ENCODE measurements around the gene EIPR1.

Gene EIPR1

GRCh38 chr2:3355951-3356569, 21.6 kb downstream of the EIPR1 start:
- DNase-seq = no peak

DNA sequence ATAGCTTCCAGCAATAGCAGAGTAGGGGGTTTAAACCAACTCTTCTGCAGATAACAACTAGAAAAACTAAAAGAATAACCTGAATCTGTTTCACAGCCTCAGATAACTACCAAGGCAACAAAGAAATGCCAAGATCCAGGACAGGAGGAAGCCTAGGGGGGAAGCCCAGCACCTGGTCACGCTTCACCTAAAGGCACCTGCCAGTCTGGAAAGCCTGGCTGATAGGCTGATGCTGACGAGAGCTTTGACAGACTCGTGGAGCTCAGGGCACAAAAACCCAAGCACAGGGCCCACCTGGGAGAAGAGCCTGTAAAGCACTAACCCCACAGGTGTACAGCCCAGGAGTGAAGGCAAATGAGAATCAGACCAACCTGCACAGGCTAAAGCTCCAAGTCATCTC, 22.6 kb downstream of the EIPR1 start:
- DNase-seq = no peak

- no peak for DNase-seq
Measured at GRCh38 chr2:3349211-3349693, 28.4 kb downstream of the EIPR1 start.

- DNase-seq = peak; percentile 35
Measured at GRCh38 chr2:3348767-3349166, 28.9 kb downstream of the EIPR1 start.

DNA sequence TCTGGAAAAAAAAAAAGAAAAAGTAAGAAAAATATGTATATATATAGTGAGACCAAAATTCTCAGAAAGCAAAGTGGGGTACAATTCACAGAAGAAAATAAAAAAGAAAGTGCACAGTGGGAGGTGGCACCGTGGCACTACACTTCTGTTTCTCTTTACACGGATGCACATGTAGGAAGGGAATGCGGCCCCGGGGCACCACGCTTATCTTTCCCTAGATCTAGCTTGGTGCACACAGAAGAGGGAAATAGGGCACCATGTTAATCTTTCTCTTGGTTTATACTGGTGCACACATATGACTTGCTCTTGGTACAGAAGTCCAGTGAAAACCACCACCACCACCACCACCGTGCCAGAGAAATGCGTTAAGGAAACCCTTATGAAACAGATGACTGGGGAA, 32.0 kb downstream of the EIPR1 start:
- no peak for DNase-seq

GRCh38 chr2:3344897-3345296, 32.7 kb downstream of the EIPR1 start:
- DNase-seq = peak; percentile 29

- DNase-seq = no peak
Measured at GRCh38 chr2:3343012-3343411, 34.6 kb downstream of the EIPR1 start.

DNA sequence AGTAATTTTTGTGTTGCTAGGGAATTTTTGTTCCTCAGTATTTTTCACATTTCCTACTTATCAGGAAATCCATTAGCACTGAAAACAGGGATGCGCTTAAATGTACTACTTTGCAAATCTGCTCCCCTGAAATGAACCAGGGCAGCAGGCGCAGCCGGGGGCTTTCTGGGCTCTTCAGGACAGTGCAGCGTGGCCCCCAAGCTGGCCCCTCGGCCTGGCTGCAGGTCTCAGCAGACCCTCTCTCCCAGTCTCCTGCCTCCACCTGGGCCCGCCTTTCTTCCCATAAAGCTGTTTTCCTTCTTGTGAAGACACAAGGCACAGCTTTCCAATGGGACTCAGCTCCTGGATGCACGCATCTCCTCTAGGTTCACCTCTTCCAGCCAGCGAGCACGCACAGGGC, 35.3 kb downstream of the EIPR1 start:
- no peak for DNase-seq

DNA sequence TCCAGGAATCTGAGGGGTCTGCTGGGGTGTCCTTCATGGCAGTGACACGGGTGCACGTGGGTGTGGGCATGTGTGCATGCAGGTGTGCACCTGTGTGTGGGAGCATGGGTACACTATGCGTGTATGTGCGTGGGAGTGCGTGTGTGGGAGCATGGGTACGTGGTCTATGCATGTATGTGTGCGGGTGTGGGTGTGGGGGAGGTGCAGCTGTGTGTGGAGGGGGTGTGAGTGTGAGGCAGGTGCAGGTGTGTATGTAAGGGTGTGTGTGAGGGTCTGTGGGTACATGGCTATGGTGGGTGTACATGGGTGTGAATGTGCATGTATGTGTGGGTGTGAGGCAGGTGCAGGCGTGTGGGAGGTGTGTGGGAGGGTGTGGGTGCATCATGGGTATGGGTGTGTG, 36.3 kb downstream of the EIPR1 start:
- DNase-seq = no peak

GRCh38 chr2:3340144-3340543, 37.5 kb downstream of the EIPR1 start:
- no peak for DNase-seq

DNA sequence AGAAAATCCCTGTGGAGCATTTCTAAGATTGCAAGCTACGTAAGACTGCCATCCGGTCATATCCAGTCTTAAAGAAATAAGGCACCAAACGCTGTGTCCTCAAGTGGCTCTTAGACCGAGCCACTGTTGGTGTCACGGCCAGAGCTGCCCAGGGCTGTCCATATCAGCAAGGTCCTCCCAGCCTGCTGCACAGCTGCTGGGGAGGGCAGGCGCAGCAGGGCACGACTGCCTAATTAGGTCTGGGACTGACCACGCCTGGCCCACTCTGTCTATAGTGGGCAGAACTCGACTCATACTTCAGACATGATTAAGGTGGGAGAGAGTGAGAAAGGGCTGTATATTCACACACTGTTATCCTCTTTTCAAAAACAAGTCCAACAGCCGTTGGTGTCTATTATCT, 39.3 kb downstream of the EIPR1 start:
- no peak for DNase-seq

GRCh38 chr2:3336844-3337243, 40.8 kb downstream of the EIPR1 start:
- DNase-seq = no peak

GRCh38 chr2:3334392-3335345, 42.9 kb downstream of the EIPR1 start:
- no peak for DNase-seq

DNA sequence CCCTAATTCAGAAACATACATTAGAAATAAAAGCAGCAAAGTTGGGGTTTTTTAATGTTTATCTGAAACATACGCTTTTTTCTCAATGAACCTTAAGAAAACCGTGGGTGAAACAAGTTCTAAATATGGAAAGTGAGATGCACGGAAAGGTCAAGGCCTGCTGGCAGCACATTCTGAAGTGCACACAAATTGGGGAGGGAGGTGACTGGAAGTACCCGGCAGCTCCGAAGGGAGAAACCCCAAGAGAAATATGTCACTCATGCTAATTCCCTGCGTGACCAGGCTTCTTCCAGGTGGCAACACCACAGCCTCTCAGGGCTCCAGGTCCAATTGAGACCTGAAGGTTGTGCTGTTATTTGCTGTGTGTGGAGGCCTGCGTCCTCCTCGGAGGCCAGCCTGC, 45.5 kb downstream of the EIPR1 start:
- no peak for DNase-seq

DNA sequence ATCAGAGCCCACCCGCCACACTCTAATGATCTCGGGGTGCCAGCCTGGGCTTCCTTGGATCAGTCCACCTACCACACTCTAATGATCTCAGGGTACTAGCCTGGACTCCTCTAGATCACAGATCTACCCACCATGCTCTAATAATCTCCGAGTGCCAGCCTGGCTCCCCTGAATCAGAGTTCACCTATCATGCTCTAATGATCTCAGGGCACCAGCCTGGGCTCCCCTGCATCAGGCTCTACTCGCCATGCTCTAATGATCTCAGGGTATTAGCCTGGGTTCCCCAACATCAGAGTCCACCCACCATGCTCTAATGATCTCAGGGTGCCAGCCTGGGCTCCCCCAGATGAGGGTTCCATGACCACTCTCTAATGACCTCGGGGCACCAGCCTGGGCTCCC, 48.1 kb downstream of the EIPR1 start:
- DNase-seq = no peak

DNA sequence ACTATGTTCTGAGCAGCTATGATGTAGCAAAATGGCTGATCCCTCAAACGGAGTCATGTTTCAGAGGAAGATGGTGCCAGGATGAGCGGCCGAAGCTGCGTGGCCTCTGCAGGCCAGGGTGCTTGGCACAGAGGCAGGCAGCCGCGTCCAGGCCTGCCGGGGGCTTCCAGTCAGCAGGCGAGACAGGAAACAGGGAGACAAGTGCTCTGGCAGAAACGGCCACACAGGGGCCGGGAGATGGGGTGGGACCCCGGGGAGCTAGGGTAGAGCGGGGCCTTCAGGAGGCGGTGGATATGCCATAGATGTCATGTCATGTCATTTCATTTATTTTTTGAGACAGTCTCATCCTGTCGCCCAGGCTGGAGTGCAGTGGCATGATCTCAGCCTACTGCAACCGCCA, 50.7 kb downstream of the EIPR1 start:
- no peak for DNase-seq

DNA sequence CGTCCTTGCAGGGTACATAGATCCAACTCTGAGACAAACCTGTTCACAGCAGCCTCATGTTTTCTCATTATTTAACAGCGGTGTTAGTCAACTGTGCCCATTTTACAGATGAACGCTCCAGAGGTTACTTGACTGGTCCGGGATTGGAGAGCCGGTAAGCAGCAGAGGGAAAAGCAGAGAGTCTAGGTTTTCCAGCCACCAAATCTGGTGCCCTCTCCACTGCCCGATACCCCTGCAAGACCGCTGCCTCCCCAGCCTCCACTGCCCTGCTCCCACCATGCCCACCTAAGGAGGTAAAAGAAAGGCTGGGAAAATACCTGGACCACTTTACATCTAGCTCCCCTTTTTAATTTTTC, 51.5 kb downstream of the EIPR1 start:
- DNase-seq = no peak

DNA sequence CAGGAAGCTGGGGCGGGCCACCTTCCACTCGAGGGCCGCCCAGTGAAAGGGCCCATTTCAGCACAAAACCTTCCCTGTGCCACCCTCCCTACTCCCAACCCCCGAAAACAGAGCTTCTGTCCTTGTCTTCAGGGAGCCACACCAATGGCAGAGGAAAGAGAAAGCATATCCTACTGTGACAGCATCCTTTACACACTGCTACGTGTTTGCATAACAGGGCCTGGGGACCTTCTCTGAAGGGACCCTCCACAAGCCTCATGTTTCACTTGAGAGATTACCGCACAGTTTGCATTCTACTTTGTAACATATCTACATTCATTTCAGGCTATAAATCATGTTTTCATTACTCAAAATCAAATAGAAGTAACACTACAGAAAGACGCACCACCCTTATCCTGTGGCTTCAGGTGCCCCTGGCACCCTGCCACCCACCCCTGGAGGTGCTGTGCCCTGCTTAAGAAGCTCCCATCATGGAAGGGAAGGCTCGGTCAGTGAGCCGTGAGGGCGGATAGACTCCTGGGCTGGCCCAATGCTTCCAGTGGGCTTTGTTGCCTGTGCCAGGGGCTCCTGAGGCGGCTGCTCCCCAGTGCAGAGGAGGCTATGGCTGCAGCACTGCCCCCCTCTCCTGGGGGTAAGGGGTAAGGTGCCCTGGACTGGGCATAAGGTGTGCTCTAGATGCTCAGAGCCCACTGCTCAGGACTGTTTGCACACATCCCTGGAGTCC, 52.0 kb downstream of the EIPR1 start:
- no peak for DNase-seq

DNA sequence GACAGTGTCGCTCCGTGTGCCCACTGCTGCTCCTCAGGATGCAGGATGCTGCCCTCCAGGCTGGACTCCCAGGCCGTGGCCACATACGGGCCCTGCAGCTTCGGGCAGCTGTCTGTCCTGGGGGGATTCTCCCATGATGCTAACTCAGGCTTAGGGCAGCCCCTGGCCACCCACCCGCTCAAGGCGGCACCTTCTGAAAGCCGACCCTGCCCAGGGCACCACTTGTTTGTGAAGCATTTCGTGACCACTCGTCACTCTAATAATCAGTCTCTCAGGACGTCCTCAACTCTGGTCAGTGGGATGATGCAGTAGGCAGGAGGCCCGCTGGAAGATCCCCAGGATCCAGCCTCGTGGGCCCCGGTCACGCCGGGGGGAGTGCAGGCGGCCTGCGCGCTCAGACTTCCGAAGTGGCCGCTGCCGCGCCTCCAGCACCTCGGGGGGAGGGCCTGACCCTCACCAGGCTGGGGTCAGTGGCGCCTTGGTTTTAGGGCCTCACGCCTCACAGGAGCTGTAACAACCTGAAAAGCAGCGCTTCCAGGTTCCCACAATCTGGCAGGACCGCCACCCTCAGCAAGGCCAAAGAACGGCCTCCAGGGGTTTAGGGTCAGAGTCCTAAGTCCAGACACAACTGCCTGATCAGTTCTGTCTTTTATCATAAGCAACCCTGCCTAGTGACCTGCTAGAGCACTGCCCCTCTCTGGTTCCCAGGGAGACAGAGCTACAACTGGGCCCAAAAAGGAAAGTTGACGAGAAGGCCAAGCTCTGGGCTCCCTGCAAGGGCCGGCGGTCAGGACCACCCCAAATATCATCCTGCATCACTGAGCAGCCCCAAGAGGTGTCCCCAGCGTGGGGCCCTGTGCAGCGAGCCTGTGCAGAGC, 53.0 kb downstream of the EIPR1 start:
- DNase-seq = no peak

DNA sequence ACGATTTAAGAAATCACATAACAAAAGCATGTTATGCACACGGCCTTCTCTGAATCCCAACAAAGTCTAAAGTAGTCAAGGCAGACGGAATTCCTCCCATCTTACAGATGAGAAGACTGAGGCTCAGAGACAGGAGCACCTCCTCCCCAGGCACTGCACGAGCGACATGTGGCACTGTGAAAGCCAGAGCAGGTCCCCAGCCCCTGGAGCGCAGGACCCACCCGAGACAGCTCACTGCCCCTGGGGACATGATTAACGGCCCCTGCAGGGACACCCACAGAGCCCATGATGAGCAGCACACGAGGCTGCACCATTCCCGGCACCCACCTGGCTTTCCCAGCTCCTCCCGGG, 53.6 kb downstream of the EIPR1 start:
- DNase-seq = no peak

DNA sequence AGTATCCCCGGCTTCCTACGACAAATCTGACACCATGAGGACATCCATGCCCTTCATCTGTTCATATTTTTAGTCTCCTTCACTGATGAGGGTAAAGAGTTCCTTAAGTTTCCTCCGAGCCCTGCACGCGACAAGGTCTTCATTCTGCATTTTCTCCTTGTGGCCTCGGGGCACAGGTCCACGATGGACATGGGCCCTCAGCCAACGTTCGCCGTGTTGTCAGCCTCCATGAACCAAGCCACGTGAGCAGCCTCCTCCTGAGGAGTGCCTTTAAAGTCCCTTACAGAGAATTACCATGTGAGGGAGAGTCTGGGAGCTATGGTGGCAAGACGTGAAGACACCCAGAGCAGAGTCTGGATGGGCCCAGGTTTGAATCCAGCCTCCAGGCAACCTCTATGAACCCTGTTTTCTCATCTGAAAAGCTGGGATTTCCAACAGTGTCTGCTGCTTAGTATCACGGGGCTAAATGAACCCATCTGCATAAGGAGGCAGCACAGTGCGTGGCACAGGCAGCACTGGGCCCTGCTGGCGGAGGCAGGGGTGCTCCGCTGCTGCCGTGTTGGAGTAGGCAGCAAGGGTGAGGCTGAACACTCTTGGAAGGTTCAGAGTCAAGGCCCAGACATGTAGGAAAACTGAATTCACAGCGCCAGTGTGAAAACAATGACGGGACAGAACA, 54.1 kb downstream of the EIPR1 start:
- no peak for DNase-seq

DNA sequence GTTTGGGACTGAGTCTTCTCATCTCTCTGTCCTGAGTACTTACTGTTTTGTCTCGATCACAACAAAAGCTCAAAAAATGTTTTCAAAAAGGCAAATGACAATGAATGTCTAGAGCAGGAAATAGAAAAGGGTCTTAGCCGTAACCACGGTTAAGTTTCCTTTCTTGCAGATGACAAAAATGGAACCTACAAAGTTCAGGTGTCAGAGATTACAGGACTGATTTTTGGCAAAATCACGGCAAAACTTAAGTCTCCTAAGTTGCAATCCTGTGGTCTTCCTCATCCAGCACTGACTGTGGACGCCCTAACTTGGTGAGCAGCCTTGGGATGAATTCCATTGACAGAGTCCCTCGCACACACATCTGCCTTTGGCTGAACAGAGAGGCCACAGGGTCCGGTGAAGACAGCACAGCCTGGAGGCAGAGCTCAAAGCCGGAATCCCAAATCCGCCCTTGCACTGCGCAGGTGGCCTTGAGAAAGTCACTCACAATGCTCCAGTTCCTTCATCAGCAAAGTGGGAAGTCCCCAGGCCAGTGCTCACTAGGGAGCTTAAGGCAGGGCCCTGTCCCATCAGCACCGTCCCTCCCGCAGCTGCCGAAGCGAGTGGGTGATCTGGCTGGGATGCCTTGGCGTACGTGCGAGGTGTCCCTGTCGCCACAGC, 55.2 kb downstream of the EIPR1 start:
- DNase-seq = no peak
